Fibroblast of lung (primary cell): Measurements from ENCODE around the gene RPL23. TPM values are rescaled to one million over a fixed set of nuclear protein-coding genes. Genes with fewer than 3 reads are reported as not detected.

Experiments
- DNase-seq, 2 donors: peaks; one replicate each; pipeline versions ENCODE4 v3.0.0 to v3.0.0-alpha.2; 2010; ENCODE audit warnings: low read depth in 2 of 2
- H2AFZ ChIP-seq: 2 replicates; pipeline ENCODE4 v1.5.1; 2012; ENCODE audit warnings: low read length, control low read depth, inconsistent platforms
- H3K27ac ChIP-seq: 2 replicates; pipeline ENCODE4 v1.5.1; 2011; ENCODE audit warnings: low read length, control low read depth; ENCODE audit not compliant: insufficient read depth
- H3K27me3 ChIP-seq: 2 replicates; pipeline ENCODE4 v1.5.1; 2011; ENCODE audit warnings: mild to moderate bottlenecking, low read length; ENCODE audit not compliant: control insufficient read depth, insufficient read depth
- H3K36me3 ChIP-seq: 2 replicates; pipeline ENCODE4 v1.5.1; 2011; ENCODE audit warnings: low read length; ENCODE audit not compliant: control insufficient read depth, insufficient read depth
- H3K4me1 ChIP-seq: 2 replicates; pipeline ENCODE4 v1.5.1; 2011; ENCODE audit warnings: low read length; ENCODE audit not compliant: control insufficient read depth, insufficient read depth; ENCODE audit errors: extremely low read depth
- H3K4me2 ChIP-seq: 2 replicates; pipeline ENCODE4 v1.5.1; 2011; ENCODE audit warnings: low read length, control low read depth; ENCODE audit not compliant: insufficient read depth; ENCODE audit errors: extremely low read depth
- H3K4me3 ChIP-seq, 4 experiments: fragments of 200-600 bp in 1 of 4; sonication (generic) in 1 of 4; replicated peaks in 1 of 4; 2 replicates each; pipeline ENCODE4 v1.5.1; 2011 to 2016; ENCODE audit warnings: low read length in 4 of 4, low read depth in 3 of 4, mild to moderate bottlenecking in 3 of 4, control low read depth in 2 of 4, inconsistent platforms in 1 of 4, mixed read lengths in 1 of 4; ENCODE audit not compliant: insufficient read depth in 1 of 4; ENCODE audit errors: control extremely low read depth in 1 of 4
- H3K79me2 ChIP-seq: 2 replicates; pipeline ENCODE4 v1.5.1; 2012; ENCODE audit warnings: mild to moderate bottlenecking, low read length, inconsistent platforms; ENCODE audit not compliant: control insufficient read depth, insufficient read depth
- H3K9ac ChIP-seq: 2 replicates; pipeline ENCODE4 v1.5.1; 2011; ENCODE audit warnings: mild to moderate bottlenecking, low read length, control low read depth; ENCODE audit not compliant: insufficient read depth
- H3K9me3 ChIP-seq: 2 replicates; pipeline ENCODE4 v1.5.1; 2012; ENCODE audit warnings: low read depth, low read length; ENCODE audit not compliant: control insufficient read depth, insufficient read depth
- H4K20me1 ChIP-seq: 2 replicates; pipeline ENCODE4 v1.5.1; 2011; ENCODE audit warnings: low read length; ENCODE audit not compliant: control insufficient read depth, insufficient read depth; ENCODE audit errors: extremely low read depth
- CTCF ChIP-seq, 2 donors: IDR thresholded peaks in 1 of 2; conservative IDR thresholded peaks in 1 of 2; 1 replicate in 1 of 2; 2 replicates in 1 of 2; pipeline ENCODE4 v1.5.1; 2011 to 2012; ENCODE audit warnings: low read length in 2 of 2, control low read depth in 1 of 2, inconsistent platforms in 1 of 2, low read depth in 1 of 2, mild to moderate bottlenecking in 1 of 2
- EZH2 ChIP-seq: IDR thresholded peaks from 2 replicates; pipeline ENCODE4 v1.5.1; 2012; ENCODE audit warnings: low read length, control low read depth, mild to moderate bottlenecking; ENCODE audit errors: missing control alignments
- polyA plus RNA-seq, 2 donors: library from polyadenylated mRNA; depleted of rRNA in 1 of 2; stranded (reverse) in 1 of 2; unstranded in 1 of 2; fragments of >200 nt; gene quantifications; 2 replicates each; pipeline ENCODE4 v1.2.1, GENCODE V29; 2011 to 2012; ENCODE audit warnings: missing spikeins in 1 of 2
- total RNA-seq: library from RNA; depleted of rRNA; stranded (reverse); fragments of >200 nt; gene quantifications from 2 replicates; pipeline ENCODE4 v1.2.1, GENCODE V29; 2014

Gene RPL23
- total and polyA plus RNA-seq, 2 donors (not counting 1 experiment from before 2014, with no cell fraction given), result 1,552 to 2,693 TPM

- peak overlapping the region; percentile 96 for H3K9ac ChIP-seq
- peaks cover 3% of the 10 kb centered on the region for H3K36me3 ChIP-seq
- H4K20me1 ChIP-seq, result no peaks in the 10 kb centered on the region
- no peak for DNase-seq
- H3K4me1 ChIP-seq, result no peaks in the 10 kb centered on the region
- H3K79me2 ChIP-seq, result peaks cover 28% of the 10 kb centered on the region
- H3K27me3 ChIP-seq, result no peaks in the 10 kb centered on the region
- no peaks in the 10 kb centered on the region for H3K9me3 ChIP-seq
- H2AFZ ChIP-seq, result peak overlapping the region; percentile 79
- H3K4me2 ChIP-seq, result peak overlapping the region; percentile 81
- no peak for TF ChIP-seq CTCF (conservative IDR thresholded peaks at IDR 0.05 in 1 of 2, IDR thresholded peaks at IDR 0.05 in 1 of 2; ENCODE audit: low read depth in 1 of 2, low read length in 2 of 2)
- TF ChIP-seq EZH2, result no peak
- H3K4me3 ChIP-seq, result peak overlapping the region; percentile 96 to 99 (median 97)
- peak overlapping the region; percentile 99 for H3K27ac ChIP-seq
These were observed 27.7 kb downstream of the RPL23 start for GRCh38 chr17:38825762-38826247.

GRCh38 chr17:38824899-38825761, 28.4 kb downstream of the RPL23 start, which contains the start of gene CWC25:
CWC25 (minus strand) TSS chr17:38825321; CDS start chr17:38825183, 138 bp downstream.
- peaks cover 32% of the 10 kb centered on the region for H3K79me2 ChIP-seq
- no peak for TF ChIP-seq EZH2
- no peak for TF ChIP-seq CTCF (conservative IDR thresholded peaks at IDR 0.05 in 1 of 2, IDR thresholded peaks at IDR 0.05 in 1 of 2; ENCODE audit: low read depth in 1 of 2, low read length in 2 of 2)
- H3K36me3 ChIP-seq, result peaks cover 10% of the 10 kb centered on the region
- no peaks in the 10 kb centered on the region for H3K27me3 ChIP-seq
- H3K27ac ChIP-seq, result peak within 1 kb of the TSS; percentile 99
- H3K4me3 ChIP-seq, result peak within 1 kb of the TSS; percentile 96 to 99 (median 97)
- no peaks in the 10 kb centered on the region for H3K4me1 ChIP-seq
- peak within 1 kb of the TSS; percentile 96 for H3K9ac ChIP-seq
- H3K9me3 ChIP-seq, result no peaks in the 10 kb centered on the region
- no peaks in the 10 kb centered on the region for H4K20me1 ChIP-seq
- peak within 1 kb of the TSS; percentile 79 for H2AFZ ChIP-seq
- DNase-seq, result peak; percentile 94 to 97
- peak within 1 kb of the TSS; percentile 97 for H3K4me2 ChIP-seq

- TF ChIP-seq EZH2 (no peak), CTCF (conservative IDR thresholded peaks at IDR 0.05 in 1 of 2, IDR thresholded peaks at IDR 0.05 in 1 of 2; ENCODE audit: low read depth in 1 of 2, low read length in 2 of 2) (peak; percentile 32)
- Histone ChIP-seq H3K4me1 (no peaks in the 10 kb centered on the region), H3K4me2 (no peak overlapping the region), H3K27me3 (no peaks in the 10 kb centered on the region), H3K79me2 (peaks cover 6% of the 10 kb centered on the region), H2AFZ (no peak overlapping the region), H3K4me3 (no peak overlapping the region), H4K20me1 (no peaks in the 10 kb centered on the region), H3K36me3 (peaks cover 9% of the 10 kb centered on the region), H3K9me3 (no peaks in the 10 kb centered on the region), H3K9ac (no peak overlapping the region), H3K27ac (peak overlapping the region; percentile 42)
- peak; percentile 22 to 87 for DNase-seq
These were observed 37.8 kb downstream of the RPL23 start for GRCh38 chr17:38815576-38816193.
